Measurements from ENCODE around the gene ROS1.
A peak's percentile ranks its signal among the peaks of the same experiment; 100 is the strongest.
"Not testable (repeated sequence)": the region's sequence is repeated elsewhere in the genome, so short reads cannot be mapped to it uniquely, and the experiment has no call there.

Gene ROS1

DNA sequence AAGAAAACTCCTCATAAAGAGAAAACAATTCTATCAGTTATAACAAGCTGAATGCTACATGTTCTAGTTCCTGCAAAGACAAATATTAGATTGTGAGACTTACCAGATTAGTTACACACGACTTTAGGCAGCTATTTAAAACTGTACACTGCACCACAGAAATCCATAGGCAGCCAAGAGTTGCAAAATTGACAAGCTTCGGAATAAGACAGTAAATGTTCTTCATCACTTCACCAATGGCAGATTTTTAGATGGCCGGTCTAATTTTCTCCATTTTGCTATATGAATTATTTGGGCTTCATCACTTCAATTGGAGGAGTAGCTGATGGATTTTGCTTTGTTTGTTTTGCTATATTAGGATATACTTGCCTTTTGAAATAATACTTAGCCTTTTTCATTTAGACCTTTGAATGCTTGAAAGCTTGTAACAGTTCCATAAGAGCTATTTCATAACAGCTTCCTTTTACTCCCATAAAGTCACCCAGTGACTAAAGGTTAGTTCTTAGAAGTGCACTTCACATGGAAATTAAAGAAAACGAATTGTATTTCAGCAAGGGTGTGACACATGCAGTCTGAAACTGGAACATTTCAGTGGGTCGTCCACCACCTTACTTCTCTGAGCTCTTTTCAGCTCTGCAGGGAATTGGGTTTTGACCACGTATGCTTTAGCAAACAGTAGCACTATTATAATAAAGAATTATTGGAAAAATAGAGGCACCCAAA lies at the start of gene ROS1:
ROS1 (minus strand) TSS at position 512 of the 723 bp plus-strand sequence; CDS start at position 226, 286 bp downstream.
- no peak for DNase-seq

DNA sequence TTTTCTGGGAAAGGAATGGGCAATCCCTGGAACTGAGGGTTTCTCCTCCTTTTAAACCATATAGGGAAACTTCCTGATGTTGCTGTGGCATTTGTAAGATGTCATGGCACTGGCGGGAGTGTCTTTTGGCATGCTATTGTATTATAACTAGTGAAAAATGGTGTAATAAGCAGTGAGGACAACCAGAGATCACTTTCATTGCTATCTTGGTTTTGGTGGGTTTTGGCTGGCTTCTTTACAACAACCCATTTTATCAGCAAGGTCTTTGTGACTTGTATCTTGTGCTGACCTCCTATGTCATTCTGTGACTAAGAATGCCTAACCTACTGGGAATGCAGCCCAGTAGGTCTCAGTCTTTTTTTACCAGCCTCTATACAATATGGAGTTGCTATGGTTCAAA lies 47.7 kb upstream of the ROS1 start:
- DNase-seq, result no peak

DNA sequence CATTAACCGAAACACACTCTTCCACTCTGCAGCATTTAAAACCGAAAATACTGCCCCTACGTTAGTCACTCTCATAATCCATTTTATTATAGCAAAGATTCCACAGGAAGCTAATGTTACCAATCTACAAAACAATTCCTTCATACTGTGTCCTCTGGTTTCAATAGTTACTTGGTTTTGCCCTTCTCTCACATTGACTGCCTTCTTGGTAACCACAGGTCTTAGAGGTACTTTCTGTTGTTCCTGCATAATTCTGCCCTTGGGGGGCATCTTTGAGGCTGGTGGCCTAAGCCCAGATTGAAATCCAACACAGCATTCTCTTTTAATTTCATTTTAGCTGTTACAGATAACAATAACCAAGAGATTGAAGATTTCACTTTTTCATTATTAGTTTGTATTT lies 46.9 kb upstream of the ROS1 start:
- DNase-seq, result no peak

DNA sequence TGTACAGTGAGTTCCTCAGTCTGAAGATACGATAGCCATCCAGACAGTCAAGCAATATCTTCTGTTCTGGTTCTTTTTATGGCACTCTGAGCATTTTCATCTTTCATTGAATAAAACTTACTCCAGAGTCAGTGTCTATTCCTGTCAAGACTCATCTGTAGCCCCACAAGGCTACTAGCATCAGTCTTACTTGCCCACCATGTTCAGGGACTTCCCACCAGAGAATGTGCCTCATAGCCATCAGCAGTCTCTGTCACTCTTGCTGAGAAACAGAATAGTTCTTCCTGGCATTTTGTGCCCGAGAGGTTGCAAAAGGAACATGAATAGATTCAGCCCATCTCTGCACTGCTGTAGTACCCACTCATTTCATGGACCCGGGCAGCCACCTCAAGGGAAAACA lies 44.0 kb upstream of the ROS1 start:
- DNase-seq, result no peak

DNA sequence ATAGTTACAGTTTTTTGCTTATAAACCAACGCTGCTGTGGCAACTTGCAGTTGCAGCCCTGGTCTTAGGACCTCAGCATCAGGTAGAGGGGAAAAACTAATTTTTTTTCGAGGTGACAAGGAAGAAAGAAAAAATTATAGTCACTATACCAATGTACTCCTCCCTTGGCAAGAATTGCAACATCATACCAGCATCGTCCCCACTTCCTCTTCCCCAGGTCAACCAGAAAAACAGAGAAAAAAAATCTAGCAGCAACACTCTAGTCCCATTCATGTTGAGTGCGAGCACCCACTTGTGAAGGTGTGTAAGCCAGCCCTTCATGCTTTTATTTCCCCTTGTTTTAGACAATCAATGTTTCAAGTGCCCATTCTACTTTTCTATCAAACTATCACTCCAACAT lies 43.6 kb upstream of the ROS1 start:
- DNase-seq, result no peak

DNA sequence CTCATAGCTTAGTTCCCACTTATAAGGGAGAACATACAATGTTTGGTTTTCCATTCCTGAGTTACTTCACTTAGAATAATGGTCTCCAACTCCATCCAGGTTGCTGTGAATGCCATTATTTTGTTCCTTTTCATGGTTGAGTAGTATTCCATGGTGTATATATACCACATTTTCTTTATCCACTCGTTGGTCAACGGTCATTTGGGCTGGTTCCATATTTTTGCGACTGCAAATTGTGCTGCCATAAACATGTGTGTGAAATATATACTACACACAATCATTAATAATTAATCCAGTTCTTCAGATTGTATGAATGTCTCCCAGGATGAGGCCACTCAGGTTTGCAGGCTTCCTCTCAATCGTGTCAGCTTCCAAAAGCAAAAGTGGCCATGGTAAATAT lies 42.8 kb upstream of the ROS1 start:
- not testable (repeated sequence) for DNase-seq

DNA sequence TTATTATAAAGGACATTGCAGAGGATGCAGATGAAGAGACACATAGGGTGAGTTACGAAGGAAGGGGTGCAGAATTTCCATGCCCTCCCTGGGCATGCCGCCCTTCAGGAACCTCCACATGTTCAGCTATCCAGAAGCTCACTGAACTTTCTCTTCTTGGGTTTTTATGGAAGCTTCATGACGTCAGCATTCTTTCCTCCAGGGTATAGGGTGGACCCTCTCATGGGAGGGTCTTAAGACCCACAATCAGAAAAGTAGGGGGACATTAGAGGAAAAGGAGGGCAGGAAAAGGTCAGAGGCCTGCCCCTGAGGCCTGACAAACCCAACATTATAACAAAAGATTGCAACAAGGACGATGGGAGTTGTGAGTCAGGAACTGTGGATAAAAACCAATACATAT lies 42.1 kb upstream of the ROS1 start:
- no peak for DNase-seq

DNA sequence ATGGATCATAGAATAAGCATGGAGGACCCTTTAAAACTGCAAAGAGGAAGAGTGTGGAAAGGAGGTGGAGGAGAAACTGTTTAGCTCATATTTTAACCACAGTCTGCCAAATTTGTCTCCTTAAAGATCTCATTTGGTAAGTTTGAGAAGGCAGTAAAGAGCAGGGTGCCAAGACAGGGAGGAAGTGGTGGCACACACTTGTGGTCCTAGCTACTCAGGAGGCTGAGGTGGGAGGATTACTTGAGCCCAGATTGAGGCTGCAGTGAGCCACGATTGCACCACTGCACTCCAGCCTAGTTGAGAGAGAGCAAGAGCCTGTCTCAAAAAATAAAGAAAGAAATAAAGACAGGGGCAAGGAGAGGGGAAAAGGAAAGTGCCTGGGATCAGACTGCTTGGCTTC lies 39.9 kb upstream of the ROS1 start:
- DNase-seq, result no peak

DNA sequence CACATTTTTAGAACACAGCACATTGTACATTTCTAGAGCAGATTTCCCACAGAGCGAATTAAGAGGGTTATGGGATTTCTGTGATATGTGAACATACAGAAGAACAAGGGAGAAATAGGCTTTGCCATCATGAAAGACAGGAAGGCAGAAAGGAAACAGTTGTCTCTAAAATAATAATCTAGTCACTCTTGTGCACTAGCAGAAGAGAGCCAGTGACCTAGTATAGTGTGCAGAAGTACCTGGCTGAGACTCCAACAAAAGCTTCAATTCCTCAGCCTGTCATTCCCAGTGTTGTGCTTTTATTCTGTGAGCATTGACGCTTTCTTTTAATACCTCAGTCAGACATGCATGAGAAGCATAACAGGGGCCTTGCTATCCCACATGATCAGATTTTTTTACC lies 39.0 kb upstream of the ROS1 start:
- DNase-seq, result no peak

DNA sequence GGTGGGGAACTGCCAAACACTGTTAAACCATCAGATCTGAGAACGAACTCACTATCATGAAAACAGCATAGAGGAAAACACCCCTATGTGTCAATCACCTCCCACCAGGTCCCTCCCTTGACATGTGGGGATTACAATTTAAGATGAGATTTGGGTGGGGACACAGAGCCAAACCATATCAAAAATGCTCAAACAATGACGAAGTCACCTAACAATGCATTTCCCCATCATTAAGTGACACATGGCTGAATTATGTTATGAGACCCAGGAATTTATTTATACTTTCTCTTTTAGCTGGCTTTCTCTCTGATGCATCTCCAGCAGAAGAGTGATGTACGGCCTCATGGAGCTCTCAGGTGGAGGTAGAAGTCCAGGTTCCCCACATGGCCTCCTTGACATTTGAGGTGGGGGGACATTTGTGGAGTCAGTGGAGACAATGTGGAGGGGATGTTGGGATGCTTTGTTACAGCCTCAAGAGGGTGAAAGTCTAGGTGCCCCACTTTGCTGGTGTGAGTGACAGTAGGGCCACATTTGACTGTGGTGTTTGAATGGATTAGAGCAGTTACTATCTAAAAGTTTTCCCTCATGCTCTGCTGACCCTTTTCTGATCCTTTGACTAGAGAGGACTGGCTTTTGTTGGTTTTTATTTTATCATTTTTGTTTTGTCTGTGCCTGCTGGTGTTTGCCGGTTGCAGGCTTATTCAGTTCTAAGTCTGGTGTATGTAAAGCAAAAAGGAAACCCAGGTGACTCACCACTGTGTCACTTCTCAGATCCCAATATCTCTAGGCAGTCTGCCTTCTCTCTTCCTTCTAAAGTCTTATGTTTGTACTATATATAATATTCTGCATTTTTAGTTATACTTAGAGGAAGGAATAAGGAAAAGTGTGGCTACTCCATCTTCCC lies 38.3 kb upstream of the ROS1 start:
- peak; percentile 66 for DNase-seq

DNA sequence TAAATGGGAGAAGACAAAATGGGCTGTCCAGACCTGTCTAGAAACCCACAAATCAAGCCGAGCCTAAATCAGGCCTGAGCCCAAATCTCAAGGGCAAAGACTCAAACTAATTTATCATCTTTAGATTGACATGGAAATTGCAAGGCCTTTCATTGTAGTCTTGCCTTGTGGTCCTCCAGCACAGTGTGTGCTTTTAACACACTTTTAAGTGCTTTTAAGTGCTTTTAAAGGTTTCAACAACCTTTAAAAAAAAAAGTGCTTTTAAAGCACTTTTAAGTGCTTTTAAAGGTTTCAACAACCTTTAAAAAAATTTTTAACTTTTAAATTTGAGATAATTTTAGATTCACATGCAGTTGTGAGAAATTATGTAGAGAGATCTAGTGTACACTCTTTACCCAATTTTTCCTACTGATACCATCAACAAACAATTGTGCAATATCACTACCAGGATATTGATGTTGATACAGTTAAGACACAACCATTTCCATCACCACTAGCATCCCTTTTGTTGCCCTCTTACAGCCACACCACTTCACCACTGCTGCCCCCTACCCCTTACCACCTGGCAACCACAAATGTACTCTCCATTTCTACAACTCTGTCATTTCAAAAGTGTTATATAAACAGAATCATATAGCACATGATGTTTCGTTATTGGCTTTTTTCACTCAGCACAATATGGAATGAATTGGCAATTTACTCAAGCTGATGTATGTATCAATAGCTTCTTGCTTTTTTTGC lies 33.6 kb upstream of the ROS1 start:
- no peak for DNase-seq

DNA sequence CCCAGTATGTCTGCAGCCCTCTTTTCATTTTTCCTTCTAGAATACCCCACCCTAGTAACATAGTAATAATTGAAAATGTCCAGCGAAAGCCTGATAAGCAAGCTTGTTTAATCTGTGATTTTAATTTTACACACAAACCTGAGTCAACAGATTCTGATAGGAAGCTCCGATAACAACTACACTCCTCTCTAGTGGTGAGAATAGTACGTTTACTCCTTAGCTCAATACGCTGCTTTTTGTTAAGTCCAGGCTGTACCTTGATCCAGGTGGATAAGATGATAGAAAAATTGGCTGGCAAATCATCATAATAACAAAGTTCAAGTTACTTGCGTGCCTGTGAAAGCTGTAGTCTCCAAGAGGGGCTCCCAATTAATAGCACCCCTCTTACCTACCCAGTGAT lies 31.3 kb upstream of the ROS1 start:
- no peak for DNase-seq

DNA sequence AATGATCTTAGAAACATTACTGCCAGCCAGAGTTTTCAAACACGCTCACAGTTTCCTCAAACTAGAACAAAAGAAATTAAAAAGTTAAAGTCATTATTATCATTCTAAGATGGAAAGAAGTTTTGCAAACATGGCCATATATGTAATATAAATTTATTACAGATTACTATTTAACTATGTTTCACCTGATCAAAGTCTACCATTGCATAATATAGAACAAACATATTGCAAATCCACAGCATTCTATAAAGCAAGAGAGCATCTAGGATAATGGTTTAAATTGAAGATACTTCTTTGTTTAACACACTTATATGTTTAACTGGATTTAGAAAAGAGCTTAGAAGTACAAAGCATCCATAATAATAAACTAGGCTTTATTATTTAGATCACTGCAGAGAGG lies 30.5 kb upstream of the ROS1 start:
- no peak for DNase-seq

DNA sequence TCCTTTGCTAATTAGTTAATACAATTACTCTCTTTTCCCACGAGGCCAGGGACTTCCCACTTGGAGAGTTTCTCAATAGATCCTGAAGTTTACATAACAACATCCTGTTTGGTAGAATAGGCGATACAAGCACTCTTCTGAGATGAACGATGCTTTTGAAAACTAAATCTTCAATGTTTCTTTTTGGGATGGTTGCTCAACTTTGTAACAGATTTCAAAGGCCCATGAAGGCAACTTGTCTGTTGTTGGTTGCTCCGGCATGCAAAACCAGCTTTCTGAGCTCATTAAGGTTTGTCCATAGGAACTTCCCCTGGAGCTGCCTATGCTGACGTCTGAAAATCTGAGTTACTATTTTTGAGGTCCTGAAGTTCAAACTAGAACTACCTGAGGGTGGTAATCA lies 25.9 kb upstream of the ROS1 start:
- no peak for DNase-seq

DNA sequence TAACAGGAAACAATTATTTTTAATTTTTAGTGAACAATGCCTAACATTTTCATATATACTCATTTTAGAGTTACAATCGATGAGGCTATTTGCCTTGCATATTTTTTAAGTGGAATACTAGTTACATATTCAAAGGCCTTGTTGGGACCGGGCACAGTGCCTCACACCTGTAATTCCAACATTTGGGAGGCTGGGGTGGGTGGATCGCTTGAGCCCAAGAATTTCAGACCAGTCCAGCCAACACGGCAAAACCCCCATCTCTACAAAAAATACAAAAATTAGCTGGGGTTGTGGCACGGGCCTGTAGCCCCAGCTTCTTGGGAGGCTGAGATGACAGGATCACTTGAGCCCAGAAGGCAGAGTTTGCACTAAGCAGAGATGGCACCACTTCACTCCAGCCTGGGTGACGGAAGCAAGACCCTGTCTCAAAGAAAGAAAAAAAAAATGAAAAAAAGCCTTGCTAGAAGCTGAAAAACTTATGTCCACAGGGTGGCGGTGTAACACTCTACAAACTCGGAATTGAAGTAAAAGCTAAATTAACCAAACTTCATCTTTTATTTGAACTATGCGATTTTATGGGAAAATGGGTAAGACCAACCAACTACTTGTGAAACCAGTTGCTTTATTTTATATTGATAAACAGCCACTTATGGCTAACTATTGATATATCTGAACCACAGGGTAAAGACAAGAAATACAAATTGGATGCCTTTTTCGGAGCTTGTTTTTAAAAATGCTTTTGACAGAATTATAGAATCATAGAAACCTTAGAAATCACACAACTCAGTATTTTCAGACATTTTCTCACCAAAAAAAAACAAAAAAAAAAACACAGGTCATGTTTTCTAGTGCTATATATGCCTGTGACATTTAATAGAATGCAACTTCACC lies 24.1 kb upstream of the ROS1 start:
- peak; percentile 87 for DNase-seq

DNA sequence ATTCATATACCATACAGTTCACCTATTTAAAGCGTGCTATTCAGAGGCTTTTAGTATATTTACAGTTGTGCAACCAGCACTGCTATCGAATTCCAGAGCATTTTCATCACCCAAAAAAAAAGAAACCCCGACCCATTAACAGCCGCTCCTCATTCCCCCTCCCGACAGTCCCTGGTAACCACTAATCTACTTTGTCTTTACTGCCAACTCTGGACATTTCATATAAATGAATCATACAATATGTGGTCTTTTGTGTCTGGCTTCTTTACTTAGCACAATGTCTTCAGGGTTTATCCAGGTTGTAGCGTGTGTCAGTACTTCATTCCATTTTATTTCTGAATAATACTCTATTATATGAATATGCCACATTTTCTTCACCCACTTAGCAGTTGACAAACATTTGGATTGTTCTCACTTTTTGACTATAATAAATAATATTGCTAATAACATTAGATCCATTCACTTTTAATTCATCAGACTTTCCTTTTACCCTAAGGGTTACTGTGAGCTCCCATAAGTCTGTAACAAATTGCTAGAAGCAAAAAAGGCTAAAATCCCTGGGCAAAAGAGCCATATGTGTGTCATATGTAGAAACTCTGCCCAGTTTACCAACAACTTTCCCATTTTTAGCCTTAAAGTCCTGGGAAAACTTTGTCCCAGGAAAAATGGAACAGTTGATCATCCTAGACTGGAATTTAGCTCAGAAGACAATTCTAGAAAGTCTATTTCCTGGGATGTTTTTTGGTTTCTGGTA lies 23.2 kb upstream of the ROS1 start:
- DNase-seq, result peak; percentile 99

DNA sequence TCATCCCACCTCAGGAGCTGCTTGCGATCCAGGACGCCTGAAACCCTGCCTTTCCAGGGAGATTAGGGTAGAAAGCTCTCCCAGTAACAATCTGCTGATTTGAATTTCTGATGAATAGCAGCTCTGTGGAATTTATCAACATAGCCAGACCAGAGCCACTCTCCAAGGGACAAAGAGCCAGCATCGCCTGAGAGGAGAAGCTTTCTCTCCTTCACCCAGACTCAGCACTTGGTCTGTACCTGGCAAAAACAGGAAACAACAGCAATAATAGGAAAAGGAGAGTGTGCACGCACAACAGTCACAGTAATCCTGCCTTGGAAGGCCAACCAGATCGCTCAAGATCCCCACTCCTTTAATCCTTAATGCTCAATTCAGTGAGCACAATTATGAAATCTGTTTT lies 22.3 kb upstream of the ROS1 start:
- peak; percentile 62 for DNase-seq

DNA sequence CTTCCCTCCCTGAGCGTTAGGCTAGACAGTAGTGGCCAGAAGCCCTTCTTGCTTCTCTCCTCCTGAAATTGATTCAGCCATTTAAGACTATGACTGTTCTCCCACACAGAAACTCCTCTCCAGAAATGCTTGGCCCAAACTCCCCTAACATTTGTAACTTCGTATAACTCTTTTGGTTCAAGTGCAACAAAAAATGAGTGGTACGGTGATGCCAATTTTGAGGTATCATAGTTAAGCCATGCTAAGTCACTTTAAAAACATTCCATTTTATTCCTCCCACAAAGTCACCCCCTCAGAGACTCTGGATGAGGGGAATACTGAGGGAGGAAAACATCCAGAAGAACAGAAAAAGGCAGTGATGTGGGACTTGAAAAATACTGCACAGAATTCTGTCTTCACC lies 21.1 kb upstream of the ROS1 start:
- DNase-seq, result peak; percentile 54

DNA sequence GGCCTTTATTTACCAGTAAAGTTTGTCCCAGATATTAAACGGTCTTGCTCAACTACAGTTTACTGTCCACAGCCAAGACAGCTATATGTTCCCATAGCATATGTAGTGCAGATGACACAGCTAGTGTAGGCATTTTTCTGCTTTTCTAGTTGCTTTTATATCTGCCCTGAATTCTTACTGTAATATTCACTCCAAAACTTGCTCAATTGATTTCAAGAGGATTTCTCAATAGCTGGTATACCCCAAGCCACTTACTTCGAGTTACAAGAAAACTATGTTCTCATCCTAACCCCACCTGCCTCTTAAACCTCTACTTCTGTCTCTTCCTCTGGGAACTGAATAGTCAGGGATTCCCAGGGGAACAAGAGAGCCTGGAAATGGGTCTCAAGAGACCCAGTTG lies 18.9 kb upstream of the ROS1 start:
- peak; percentile 86 for DNase-seq

DNA sequence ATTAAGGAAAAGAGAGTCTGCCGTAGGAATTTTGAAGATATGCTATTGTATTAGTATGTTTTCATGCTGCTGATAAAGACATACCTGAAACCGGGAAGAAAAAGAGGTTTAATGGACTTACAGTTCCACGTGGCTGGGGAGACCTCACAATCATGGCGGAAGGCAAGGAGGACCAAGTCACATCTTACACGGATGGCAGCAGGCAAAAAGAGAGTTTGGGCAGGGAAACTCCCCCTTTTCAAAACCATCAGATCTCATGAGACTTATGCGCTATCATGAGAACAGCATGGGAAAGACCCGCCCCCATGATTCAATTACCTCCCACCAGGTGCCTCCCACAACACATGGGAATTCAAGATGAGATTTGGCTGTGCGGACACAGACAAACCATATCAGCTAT lies 16.6 kb upstream of the ROS1 start:
- DNase-seq, result not testable (repeated sequence)

DNA sequence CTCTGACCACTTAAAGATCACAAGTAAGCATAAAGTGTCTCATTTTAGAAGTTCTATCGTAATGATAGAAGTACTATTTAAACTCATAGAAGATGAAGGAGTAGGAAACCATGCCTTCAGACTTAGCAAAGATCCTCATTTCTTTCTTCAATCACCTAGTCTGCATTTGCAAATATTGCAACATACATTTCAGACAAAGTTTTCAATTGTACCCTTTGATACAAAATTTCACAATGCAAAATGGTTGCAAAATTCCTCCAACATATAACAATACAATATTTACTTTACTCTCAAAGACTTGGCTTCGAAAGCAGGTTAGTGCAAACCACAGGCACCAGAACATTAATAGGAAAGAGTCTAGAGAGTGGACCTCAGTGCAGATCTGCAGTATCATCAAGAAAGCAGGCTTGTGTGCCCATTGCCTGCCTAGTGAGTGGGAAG lies 16.1 kb upstream of the ROS1 start:
- peak; percentile 84 for DNase-seq
